HG02973 (cell line): ENCODE measurements around the gene NTF4.
"Not testable (repeated sequence)": the region's sequence is repeated elsewhere in the genome, so short reads cannot be mapped to it uniquely, and the experiment has no call there.

Experiments
- ATAC-seq: cut with Tn5 transposase; IDR thresholded peaks from one replicate; pipeline ENCODE4 v1.9.1; 2021; ENCODE audit warnings: moderate library complexity; ENCODE audit not compliant: unreplicated experiment

NTF4 gene

DNA sequence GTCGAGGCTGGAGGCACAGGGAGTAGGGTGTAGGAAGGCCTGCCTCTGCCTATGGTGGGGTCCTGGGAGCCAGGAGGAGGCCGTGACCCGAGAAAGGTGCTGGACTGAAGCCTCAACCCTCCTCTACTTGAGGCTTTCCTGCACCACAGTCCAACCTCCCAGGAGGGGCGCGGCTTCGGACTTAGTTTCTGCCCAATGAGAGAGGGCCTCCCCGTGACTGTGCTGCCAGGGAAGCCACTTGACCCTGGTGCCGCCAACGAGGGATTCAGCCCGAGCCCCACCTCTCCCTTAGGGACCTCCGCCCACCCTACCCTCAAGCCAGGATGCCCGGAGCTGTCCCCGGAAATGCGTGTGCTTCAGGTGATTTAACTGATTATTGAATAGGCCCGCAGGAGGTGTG, 40.4 kb downstream of the NTF4 start, which contains the start of gene CGB3:
Gene CGB3 (minus strand): TSS at position 101 of the 400 bp plus-strand sequence. CDS start 362 bp downstream, outside the sequence.
- ATAC-seq, result not testable (repeated sequence)

DNA sequence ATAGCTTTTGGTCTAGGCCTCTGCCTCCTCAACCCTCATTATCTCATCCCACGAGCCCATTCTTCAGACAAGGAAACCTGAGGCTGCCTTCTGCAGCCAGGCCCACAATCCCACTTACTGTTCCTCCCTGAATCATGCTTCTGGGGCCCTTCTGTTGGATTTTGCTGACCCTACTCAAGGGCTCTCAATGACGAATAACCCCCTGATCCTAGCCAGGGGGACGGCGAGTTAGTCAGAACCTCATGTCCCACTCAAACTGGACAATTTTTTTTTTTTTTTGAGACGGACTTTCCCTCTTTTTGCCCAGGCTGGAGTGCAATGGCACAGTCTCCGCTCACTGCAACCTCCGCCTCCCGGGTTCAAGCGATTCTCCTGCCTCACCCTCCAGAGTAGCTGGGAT, 42.5 kb downstream of the NTF4 start:
- ATAC-seq, result no peak

DNA sequence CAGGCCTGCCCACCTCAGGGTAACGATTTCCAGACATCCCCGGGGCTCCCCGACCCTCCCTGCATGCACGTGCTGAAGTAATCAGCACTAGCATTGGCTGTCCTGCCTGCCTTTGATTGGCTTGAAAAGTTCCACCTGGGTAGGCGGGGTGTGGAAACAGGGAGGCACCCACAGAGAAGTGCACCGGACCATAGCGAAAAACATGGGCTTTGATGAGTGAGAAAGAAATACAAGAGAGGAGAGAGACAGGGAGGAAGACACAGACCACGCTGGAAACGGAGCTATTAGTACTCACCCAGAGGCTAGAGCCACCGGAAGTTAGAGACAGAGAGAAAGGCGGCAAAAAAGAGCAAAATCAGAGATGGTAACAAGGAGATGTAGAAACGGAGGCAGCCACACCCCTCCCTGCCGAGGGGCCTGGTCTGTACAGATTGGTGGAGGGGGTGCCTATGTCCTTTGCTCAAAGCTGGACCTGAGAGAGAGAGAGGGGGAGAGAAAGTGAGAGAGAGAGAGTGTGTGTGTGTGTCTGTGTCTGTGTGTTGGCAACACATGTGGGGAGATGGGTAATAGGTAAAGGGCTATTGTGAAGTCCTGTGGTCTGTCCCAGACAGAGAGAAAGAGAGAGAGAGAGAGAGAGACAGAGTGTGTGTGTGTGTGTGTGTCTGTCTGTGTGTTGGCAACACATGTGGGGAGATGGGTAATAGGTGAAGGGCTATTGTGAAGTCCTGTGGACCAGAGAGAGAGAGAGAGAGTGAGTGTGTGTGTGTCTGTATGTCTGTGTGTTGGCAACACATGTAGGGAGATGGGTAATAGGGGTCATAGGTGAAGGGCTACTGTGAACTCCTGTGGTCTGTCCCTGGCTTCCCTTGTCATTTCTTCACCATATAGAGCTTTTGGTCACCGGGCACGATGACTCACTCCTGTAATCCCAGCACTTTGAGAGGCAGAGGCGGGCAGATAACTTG, 43.4 kb downstream of the NTF4 start:
- ATAC-seq, result no peak

DNA sequence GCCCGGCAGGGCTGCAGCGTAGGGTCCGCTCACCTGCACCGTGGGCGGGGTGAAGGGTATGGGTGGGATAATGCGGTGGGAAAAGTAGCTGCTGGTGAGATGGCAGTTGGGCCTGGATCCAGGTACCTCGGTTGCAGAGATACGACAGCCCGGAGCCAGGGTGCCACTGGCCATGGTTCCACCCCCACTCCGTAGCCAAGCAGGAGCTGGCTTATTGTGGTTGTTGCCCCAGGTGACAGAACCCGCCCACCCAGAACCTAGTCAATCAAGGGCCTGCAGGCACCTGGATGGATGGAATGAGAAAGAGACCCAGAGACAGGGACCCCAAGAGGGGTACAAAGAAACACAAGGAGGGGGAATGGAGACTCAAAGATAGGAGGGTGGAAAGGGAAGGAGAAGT, 44.3 kb downstream of the NTF4 start:
- no peak for ATAC-seq

DNA sequence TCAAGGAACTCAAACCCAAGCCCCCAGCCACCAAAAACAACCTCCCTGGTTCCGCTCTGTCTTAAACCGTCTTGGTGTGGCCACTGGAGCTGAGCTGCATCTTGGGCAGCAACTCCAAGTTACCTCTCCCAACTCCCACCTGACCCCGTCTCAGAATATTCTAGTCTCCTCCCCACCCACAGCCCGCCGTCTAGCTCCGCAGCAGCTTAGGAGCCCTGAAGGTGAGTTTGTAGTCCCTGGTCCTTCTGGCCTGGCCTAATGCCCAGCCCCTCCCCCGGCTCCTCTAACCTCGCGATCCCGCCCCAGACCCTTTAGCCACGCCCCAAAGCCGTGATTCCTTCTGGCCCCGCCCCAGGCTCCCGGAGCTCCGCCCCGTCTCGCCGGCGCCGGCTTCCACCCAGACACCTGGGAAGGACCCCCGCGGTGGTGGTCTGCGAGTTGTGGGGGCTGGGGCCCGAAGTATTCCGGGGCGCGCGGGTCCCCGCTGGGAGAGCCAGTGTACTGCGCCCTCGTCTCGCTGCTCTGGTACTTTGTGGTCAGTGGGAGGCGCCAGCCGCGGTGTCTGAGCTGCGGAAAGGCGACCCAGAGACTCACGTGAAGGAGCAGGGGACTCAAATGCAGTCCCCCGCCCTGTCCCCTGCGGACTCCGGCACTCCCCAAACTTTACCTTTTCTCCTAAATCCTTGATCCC, 45.2 kb downstream of the NTF4 start:
- ATAC-seq, result no peak

DNA sequence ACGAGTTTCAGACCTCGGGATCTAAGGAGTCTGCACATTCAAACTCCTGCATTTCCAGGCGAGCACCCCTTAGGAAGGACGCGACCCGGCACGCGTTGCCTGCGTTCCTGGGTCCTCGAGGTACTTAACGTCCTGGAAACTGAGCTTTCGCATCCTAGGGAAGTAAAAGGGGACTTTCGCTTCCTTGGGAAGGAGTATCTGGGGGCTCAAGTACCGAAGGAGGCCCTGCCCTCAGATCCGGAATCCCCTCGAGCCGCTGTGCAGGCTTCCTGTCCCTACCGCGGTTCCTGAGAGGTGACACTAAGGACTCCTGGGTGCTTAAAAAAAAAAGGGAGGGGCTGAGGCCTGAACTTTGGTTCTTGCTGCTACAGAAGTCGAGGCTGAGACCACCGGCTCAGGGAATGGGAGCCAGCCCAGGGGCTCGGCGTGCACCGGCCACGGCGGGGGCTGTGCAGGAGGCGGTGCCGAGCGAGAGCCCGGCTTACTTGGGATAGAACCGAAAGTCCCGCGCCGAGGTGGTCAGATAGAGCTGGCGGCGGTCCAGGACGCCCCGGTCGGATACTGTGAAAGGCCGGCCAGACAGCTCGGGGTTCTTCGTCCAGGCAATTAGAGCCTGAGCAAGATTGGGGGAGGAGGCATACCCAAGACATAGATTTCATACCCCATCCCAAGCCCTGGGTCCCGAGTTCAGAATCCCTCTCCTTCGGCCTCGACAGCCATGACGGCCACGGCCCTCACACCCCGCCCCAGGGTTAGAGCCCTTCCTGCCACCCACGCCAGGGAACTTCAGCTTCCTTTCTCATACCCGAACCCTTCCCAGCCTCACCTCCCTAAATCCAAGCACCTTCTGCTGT, 46.0 kb downstream of the NTF4 start:
- ATAC-seq, result not testable (repeated sequence)

DNA sequence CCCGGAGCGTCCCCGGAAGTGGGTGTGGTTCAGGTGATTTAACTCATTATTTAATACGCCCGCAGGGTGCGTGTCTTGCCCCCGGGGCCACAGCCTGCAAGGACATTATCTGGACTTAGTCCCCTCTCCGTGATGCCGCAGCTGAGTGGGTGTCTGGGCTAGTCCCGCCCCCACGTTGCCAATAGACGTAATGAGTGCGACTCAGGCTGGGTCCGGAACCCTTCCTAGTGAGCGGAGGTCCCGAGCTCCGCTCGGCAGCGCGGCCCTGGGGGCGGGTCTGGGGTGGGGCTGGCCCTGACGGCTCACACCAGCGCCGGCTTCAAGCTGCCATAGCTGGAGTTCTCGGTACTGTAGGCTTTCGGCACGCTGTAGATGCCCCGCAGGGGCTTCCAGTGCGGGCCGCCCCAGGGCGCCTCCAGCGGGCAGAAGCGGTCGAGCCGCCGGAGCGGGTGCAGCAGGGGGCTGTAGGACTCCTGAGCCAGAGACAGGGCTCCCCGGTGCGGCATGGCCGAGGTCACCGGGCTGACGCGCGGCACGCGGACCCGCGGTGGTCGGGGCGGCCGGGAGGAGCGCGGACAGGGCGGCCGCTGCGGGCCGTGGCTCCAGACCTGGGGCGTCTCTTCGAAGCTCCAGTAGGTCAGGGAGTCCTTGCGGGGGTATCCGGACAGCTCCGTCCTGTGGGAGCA, 46.8 kb downstream of the NTF4 start:
- ATAC-seq, result no peak

DNA sequence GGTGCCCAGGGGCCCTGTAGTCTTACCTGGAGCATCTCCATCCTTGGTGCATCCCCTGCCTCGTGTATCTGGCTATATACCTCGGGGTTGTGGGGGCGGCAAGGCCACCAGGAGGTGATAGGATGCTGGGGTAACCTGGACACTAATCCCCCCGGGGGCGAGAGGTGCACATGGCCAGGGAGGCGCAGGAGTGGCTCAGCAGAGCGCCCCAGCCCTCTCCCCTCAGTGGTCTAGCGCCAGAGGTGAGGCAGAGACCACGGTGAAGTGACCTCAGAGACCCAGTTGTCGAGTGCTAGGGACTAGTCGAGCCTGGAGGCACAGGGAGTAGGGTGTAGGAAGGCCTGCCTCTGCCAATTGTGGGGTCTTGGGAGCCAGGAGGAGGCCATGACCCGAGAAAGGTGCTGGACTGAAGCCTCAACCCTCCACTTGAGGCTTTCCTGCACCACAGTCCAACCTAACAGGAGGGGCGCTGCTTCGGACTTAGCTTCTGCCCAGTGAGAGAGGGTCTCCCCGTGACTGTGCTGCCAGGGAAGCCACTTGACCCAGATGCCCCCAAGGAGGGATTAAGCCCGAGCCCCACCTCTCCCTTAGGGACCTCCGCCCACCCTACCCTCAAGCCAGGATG, 47.5 kb downstream of the NTF4 start, which contains the start of gene LHB:
Gene LHB (minus strand): TSS at position 51 of the 625 bp plus-strand sequence. CDS start 10 bp downstream, at position 41.
- ATAC-seq, result no peak

DNA sequence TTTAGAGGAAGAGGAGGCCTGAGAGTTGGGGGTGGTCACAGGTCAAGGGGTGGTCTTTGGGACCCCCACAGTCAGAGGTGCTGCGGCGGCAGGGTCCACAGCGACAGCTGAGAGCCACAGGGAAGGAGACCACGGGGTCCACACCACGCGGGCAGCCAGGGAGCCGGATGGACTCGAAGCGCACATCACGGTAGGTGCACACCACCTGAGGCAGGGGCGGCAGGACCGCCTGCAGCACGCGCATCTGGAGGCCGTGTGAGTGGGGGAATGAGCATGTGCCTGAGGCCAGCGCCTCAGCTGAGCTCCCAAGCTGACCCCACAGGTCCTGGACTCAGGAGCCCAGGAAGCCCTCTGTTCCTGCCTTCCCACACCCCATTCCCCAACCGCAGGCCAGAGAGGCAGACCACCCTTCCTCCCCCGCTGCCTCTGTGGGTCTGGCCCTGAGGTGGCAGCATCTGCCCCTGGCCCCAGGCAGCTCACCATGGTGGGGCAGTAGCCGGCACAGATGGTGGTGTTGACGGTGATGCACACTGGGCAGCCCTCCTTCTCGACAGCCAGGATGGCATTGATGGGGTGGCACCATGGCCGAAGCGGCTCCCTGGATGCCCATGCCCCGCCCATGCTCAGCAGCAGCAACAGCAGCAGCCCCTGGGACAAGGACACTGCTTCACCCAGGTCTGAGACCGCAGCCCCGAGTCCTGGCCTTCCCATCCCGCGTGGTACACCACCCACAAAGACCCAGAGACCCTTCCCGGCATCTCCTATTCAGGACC, 48.4 kb downstream of the NTF4 start:
- ATAC-seq, result no peak

DNA sequence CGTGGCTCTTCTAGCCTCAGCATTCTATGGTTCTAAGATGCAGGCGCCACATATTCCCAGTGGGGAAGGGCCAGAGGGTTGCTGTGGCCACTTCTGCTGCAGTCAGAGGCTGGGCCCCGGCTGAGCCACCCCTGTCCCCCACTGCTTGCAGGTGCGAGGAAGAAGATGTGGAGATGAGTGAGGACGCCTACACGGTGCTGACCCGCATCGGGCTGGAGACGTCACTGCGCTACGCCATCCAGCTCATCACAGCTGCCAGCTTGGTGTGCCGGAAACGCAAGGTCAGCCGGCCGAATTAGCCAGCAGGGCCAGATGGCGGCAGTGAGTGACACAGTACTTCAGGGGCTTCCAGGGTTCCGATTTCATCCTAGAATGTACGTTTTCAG, 49.8 kb downstream of the NTF4 start:
- ATAC-seq, result no peak

DNA sequence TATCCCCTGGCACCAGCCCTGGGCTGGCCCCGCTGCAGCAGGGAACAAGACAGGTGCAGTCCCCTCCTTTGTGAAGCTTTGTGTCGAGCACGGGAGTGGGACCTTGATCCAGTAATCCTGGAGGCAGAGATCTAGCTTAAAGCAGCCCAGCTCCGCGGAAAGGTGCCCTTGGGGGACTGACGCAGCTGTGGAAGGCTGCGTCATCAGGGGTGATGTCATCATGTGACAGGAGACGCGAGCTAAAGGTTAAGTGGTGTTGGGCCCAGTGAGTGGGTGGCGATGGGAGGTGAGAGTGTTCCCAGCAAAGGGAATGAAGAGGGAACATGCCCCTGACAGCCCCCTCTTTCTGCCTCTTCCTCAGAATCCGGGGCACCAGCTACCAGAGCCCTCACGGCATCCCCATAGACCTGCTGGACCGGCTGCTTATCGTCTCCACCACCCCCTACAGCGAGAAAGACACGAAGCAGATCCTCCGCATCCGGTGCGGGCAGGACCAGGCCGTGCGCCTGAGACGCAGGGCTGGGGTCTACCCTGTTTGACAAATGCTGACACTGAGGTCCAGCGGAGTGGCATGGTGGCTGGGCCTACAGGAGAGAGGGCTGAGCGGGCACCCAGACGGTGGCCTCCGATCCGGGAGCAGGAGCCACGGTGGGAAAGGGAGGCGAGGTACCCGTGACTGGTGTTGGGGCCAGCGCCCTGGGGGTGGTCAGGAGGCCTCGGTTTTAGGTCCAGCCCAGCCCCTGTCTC, 50.3 kb downstream of the NTF4 start:
- ATAC-seq, result no peak

DNA sequence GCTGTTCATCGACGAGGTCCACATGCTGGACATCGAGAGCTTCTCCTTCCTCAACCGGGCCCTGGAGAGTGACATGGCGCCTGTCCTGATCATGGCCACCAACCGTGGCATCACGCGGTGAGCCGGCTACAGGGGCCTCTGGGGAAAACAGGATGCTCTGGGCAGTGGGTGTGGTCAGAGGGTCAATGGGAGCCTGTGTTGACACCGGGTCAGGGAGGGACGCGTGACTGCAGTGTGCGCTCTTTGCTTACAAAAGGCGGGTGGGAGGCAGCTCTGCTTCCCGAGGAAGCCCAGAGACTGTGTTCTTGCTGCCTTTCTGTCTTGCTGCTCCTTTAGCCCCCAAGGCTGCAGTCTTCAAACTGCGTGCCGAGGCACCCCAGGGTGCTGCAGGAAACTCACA, 53.4 kb downstream of the NTF4 start:
- ATAC-seq, result no peak
